Liver (tissue), 9 donors: Measurements from ENCODE around the gene PVALEF. TPM values are rescaled to one million over a fixed set of nuclear protein-coding genes. Genes with fewer than 3 reads are reported as not detected.

Experiments
- DNase-seq: peaks from one replicate; pipeline ENCODE4 v3.0.0-alpha.2; 2017; ENCODE audit warnings: low spot score
- H3K27ac ChIP-seq, 2 donors: one replicate each; pipeline ENCODE4 v1.7.0; 2013; ENCODE audit warnings: inconsistent platforms in 2 of 2, low read length in 2 of 2, control low read depth in 1 of 2, low read depth in 1 of 2, mild to moderate bottlenecking in 1 of 2
- H3K27me3 ChIP-seq, 4 donors: one replicate each; pipeline versions ENCODE4 v1.6.1 to v1.7.0; 2013; ENCODE audit warnings: low read length in 3 of 4, inconsistent platforms in 1 of 4, mild to moderate bottlenecking in 1 of 4, moderate library complexity in 1 of 4; ENCODE audit not compliant: control insufficient read depth in 4 of 4, insufficient read depth in 4 of 4
- H3K36me3 ChIP-seq, 4 donors: one replicate each; pipeline versions ENCODE4 v1.6.1 to v1.7.0; 2013; ENCODE audit warnings: low read length in 3 of 4, mild to moderate bottlenecking in 3 of 4, low read depth in 1 of 4, moderate library complexity in 1 of 4; ENCODE audit not compliant: control insufficient read depth in 4 of 4, insufficient read depth in 3 of 4
- H3K4me1 ChIP-seq, 4 donors: one replicate each; pipeline versions ENCODE4 v1.6.1 to v1.7.0; 2013; ENCODE audit warnings: low read length in 3 of 4, mild to moderate bottlenecking in 3 of 4, moderate library complexity in 1 of 4; ENCODE audit not compliant: control insufficient read depth in 4 of 4, insufficient read depth in 4 of 4
- H3K4me3 ChIP-seq, 3 donors: one replicate each; pipeline versions ENCODE4 v1.6.1 to v1.7.0; 2013; ENCODE audit warnings: low read length in 3 of 3, control low read depth in 1 of 3, low read depth in 1 of 3, mild to moderate bottlenecking in 1 of 3
- H3K9ac ChIP-seq, 2 donors: one replicate each; pipeline ENCODE4 v1.7.0; 2013; ENCODE audit warnings: low read length in 2 of 2, mild to moderate bottlenecking in 2 of 2, moderate library complexity in 2 of 2, control low read depth in 1 of 2, low read depth in 1 of 2
- H3K9me3 ChIP-seq, 4 donors: one replicate each; pipeline versions ENCODE4 v1.6.1 to v1.7.0; 2013; ENCODE audit warnings: low read length in 3 of 4; ENCODE audit not compliant: control insufficient read depth in 4 of 4
- ATF3 ChIP-seq: IDR thresholded peaks from 2 replicates; pipeline ENCODE4 v1.6.1; 2016; ENCODE audit warnings: antibody characterized with exemption
- EGR1 ChIP-seq, 2 donors: IDR thresholded peaks; 2 replicates each; pipeline ENCODE4 v1.6.1; 2016 to 2018; ENCODE audit warnings: antibody characterized with exemption in 2 of 2, low read depth in 2 of 2
- FOXA1 ChIP-seq: IDR thresholded peaks from 2 replicates; pipeline ENCODE4 v1.6.1; 2016; ENCODE audit warnings: antibody characterized with exemption
- FOXA2 ChIP-seq: IDR thresholded peaks from 2 replicates; pipeline ENCODE4 v1.6.1; 2016; ENCODE audit warnings: antibody characterized with exemption
- HNF4A ChIP-seq, 2 donors: conservative IDR thresholded peaks; 2 replicates each; pipeline ENCODE4 v1.6.1; 2016; ENCODE audit warnings: antibody characterized with exemption in 2 of 2, mild to moderate bottlenecking in 2 of 2
- HNF4G ChIP-seq: IDR thresholded peaks from 2 replicates; pipeline ENCODE4 v1.6.1; 2016; ENCODE audit warnings: antibody characterized with exemption
- JUND ChIP-seq, 2 donors: IDR thresholded peaks; 2 replicates each; pipeline ENCODE4 v1.6.1; 2016; ENCODE audit warnings: antibody characterized with exemption in 2 of 2
- MAX ChIP-seq: IDR thresholded peaks from 2 replicates; pipeline ENCODE4 v1.6.1; 2016; ENCODE audit warnings: antibody characterized with exemption
- NR2F2 ChIP-seq: IDR thresholded peaks from 2 replicates; pipeline ENCODE4 v1.6.1; 2016; ENCODE audit warnings: antibody characterized with exemption
- RAD21 ChIP-seq, 2 donors: IDR thresholded peaks; 2 replicates each; pipeline ENCODE4 v1.6.1; 2016; ENCODE audit warnings: antibody characterized with exemption in 2 of 2, mild to moderate bottlenecking in 2 of 2
- RXRA ChIP-seq, 2 donors: IDR thresholded peaks; 2 replicates each; pipeline ENCODE4 v1.6.1; 2017 to 2018; ENCODE audit warnings: antibody characterized with exemption in 2 of 2, mild to moderate bottlenecking in 1 of 2
- SP1 ChIP-seq: IDR thresholded peaks from 2 replicates; pipeline ENCODE4 v1.6.1; 2018; ENCODE audit warnings: antibody characterized with exemption, mild to moderate bottlenecking
- TAF1 ChIP-seq: conservative IDR thresholded peaks from 2 replicates; pipeline ENCODE4 v1.6.1; 2016; ENCODE audit warnings: antibody characterized with exemption, mild to moderate bottlenecking
- WGBS: extraction: QIAGEN DNeasy Blood & Tissue Kit; methylation state at CpG from one replicate; pipeline ENCODE4 v1.1.7; 2013; 5-methylcytosine and 5-hydroxymethylcytosine counted together
- polyA plus RNA-seq, 2 donors: library from polyadenylated mRNA; stranded (reverse) in 1 of 2; unstranded in 1 of 2; fragments of 200-250 nt in 1 of 2; fragments of >200 nt in 1 of 2; fragmentation: Nextera tagmentation in 1 of 2; extraction: Ambion mirVana in 1 of 2; gene quantifications; one replicate each; pipeline versions ENCODE4 v1.2.1 to v1.2.3, GENCODE V29; 2013 to 2015
- total RNA-seq, 2 donors: library from RNA; depleted of rRNA; stranded (reverse); fragments of >200 nt; gene quantifications; one replicate each; pipeline ENCODE4 v1.2.3, GENCODE V29; 2014
- TF ChIP-seq, protein P1 (sequence below): IDR thresholded peaks from 2 replicates; pipeline ENCODE4 v1.6.1; 2016; ENCODE audit warnings: antibody characterized with exemption
- TF ChIP-seq, protein P2 (sequence below): fragments of 150-350 bp; IDR thresholded peaks from 2 replicates; pipeline ENCODE4 v1.5.1; 2017; ENCODE audit warnings: improper control_type of control experiment, low read depth, low read length; ENCODE audit not compliant: missing input control
- donor health status: healthy.
- donor health status: healthy.
- donor health status: healthy.
- donor health status: healthy.
- donor health status: healthy.

Gene PVALEF
- total and polyA plus RNA-seq, 4 donors = not detected

- no peaks in the 10 kb centered on the region for H3K27me3 ChIP-seq
- no peaks in the 10 kb centered on the region for H3K4me1 ChIP-seq
- TF ChIP-seq, protein P1, sequence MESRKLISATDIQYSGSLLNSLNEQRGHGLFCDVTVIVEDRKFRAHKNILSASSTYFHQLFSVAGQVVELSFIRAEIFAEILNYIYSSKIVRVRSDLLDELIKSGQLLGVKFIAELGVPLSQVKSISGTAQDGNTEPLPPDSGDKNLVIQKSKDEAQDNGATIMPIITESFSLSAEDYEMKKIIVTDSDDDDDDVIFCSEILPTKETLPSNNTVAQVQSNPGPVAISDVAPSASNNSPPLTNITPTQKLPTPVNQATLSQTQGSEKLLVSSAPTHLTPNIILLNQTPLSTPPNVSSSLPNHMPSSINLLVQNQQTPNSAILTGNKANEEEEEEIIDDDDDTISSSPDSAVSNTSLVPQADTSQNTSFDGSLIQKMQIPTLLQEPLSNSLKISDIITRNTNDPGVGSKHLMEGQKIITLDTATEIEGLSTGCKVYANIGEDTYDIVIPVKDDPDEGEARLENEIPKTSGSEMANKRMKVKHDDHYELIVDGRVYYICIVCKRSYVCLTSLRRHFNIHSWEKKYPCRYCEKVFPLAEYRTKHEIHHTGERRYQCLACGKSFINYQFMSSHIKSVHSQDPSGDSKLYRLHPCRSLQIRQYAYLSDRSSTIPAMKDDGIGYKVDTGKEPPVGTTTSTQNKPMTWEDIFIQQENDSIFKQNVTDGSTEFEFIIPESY = no peak
- TF ChIP-seq HNF4G (no peak), HNF4A (conservative IDR thresholded peaks at IDR 0.05) (no peak), JUND (IDR thresholded peaks at IDR 0.05) (no peak), FOXA1 (no peak), FOXA2 (no peak)
- H3K27ac ChIP-seq = no peak overlapping the region
- 94% methylated on average over 49 of the region's 49 CpGs for WGBS
- no peak for DNase-seq
- H3K4me3 ChIP-seq = no peak overlapping the region
- no peaks in the 10 kb centered on the region for H3K36me3 ChIP-seq
- H3K9me3 ChIP-seq = no peaks in the 10 kb centered on the region
- H3K9ac ChIP-seq = no peak overlapping the region
Observed at GRCh38 chr17:81180836-81181810, 15.8 kb downstream of the PVALEF start.

DNA sequence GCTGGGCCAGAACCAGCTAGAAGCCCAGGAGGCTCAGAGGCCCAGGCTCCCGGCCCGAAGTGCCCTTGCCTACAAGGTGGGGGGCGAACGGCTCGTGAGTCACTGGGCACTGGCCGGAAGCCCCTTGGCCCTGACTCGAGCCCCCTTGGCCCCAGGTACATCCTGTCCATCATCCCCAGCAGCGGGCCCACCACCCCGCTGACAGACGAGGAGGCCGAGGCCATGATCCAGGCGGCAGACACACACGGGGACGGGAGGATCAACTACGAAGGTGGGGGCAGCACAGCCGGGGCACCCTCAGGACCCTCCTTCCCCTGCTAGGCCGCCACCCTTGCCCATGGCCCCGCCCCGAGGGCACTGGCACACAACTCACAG lies 16.5 kb downstream of the PVALEF start:
- Histone ChIP-seq H3K36me3 (no peaks in the 10 kb centered on the region), H3K4me3 (no peak overlapping the region), H3K27me3 (no peaks in the 10 kb centered on the region), H3K4me1 (no peaks in the 10 kb centered on the region), H3K9ac (no peak overlapping the region), H3K27ac (no peak overlapping the region), H3K9me3 (no peaks in the 10 kb centered on the region)
- DNase-seq = no peak
- WGBS = 97% methylated on average over 19 of the region's 19 CpGs
- TF ChIP-seq TAF1 = no peak
- no peak for TF ChIP-seq RAD21 (IDR thresholded peaks at IDR 0.05)
- no peak for TF ChIP-seq MAX
- no peak for TF ChIP-seq NR2F2
- no peak for TF ChIP-seq ATF3
- no peak for TF ChIP-seq RXRA (IDR thresholded peaks at IDR 0.05)
- no peak for TF ChIP-seq HNF4A (conservative IDR thresholded peaks at IDR 0.05)
- no peak for TF ChIP-seq JUND (IDR thresholded peaks at IDR 0.05)
- TF ChIP-seq, protein P2, sequence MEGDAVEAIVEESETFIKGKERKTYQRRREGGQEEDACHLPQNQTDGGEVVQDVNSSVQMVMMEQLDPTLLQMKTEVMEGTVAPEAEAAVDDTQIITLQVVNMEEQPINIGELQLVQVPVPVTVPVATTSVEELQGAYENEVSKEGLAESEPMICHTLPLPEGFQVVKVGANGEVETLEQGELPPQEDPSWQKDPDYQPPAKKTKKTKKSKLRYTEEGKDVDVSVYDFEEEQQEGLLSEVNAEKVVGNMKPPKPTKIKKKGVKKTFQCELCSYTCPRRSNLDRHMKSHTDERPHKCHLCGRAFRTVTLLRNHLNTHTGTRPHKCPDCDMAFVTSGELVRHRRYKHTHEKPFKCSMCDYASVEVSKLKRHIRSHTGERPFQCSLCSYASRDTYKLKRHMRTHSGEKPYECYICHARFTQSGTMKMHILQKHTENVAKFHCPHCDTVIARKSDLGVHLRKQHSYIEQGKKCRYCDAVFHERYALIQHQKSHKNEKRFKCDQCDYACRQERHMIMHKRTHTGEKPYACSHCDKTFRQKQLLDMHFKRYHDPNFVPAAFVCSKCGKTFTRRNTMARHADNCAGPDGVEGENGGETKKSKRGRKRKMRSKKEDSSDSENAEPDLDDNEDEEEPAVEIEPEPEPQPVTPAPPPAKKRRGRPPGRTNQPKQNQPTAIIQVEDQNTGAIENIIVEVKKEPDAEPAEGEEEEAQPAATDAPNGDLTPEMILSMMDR = no peak
- TF ChIP-seq SP1 = no peak
- no peak for TF ChIP-seq FOXA1
- no peak for TF ChIP-seq HNF4G
- TF ChIP-seq FOXA2 = no peak
- TF ChIP-seq, protein P1 = no peak
- TF ChIP-seq EGR1 (IDR thresholded peaks at IDR 0.05; ENCODE audit: low read depth in 2 of 2) = no peak
